Astrocyte (in vitro differentiated cells and primary cell): ENCODE data around the gene PCED1B. TPM values are rescaled to one million over a fixed set of nuclear protein-coding genes. Genes with fewer than 3 reads are reported as not detected.

ENCODE experiments used
- DNase-seq: peaks from one replicate; pipeline ENCODE4 v3.0.0-alpha.2; 2010; ENCODE audit warnings: low read depth
- FAIRE-seq: peaks from 2 replicates; lab custom pipeline; 2011; peaks lifted over from hg19 to GRCh38; lab: Jason Lieb, UNC
- H2AFZ ChIP-seq: 2 replicates; pipeline ENCODE4 v1.6.0; 2012; ENCODE audit warnings: low read depth, low read length, inconsistent platforms
- H3K27ac ChIP-seq: 2 replicates; pipeline ENCODE4 v1.5.1; 2011; ENCODE audit warnings: low read depth, low read length, inconsistent platforms
- H3K27me3 ChIP-seq: 2 replicates; pipeline ENCODE4 v1.6.0; 2011; ENCODE audit warnings: low read length, inconsistent platforms; ENCODE audit not compliant: insufficient read depth
- H3K36me3 ChIP-seq: 2 replicates; pipeline ENCODE4 v1.5.1; 2011; ENCODE audit warnings: low read length, inconsistent platforms; ENCODE audit not compliant: insufficient read depth
- H3K4me1 ChIP-seq: 2 replicates; pipeline ENCODE4 v1.5.1; 2011; ENCODE audit warnings: low read length, inconsistent platforms; ENCODE audit not compliant: insufficient read depth
- H3K4me2 ChIP-seq: 2 replicates; pipeline ENCODE4 v1.6.0; 2012; ENCODE audit warnings: low read length, inconsistent platforms
- H3K4me3 ChIP-seq: 2 replicates; pipeline ENCODE4 v1.5.1; 2011; ENCODE audit warnings: low read depth, mild to moderate bottlenecking, low read length, inconsistent platforms; ENCODE audit not compliant: insufficient read depth
- H3K79me2 ChIP-seq: 2 replicates; pipeline ENCODE4 v1.6.0; 2012; ENCODE audit warnings: mild to moderate bottlenecking, low read length, inconsistent platforms; ENCODE audit not compliant: insufficient read depth
- H3K9ac ChIP-seq: 2 replicates; pipeline ENCODE4 v1.6.0; 2012; ENCODE audit warnings: mild to moderate bottlenecking, low read length, inconsistent platforms
- H3K9me3 ChIP-seq: 2 replicates; pipeline ENCODE4 v1.5.1; 2012; ENCODE audit warnings: low read depth, mild to moderate bottlenecking, low read length, inconsistent platforms; ENCODE audit not compliant: insufficient read depth
- H4K20me1 ChIP-seq: 2 replicates; pipeline ENCODE4 v1.6.0; 2012; ENCODE audit warnings: low read length, inconsistent platforms; ENCODE audit not compliant: insufficient read depth
- H3K27ac Mint-ChIP-seq: one replicate; pipeline ENCODE4 v1.8.0; 2021; ENCODE audit warnings: mild to moderate bottlenecking, mixed read lengths; ENCODE audit not compliant: unreplicated experiment
- H3K27me3 Mint-ChIP-seq: one replicate; pipeline ENCODE4 v1.8.0; 2021; ENCODE audit warnings: low read depth, mixed read lengths; ENCODE audit not compliant: unreplicated experiment
- H3K36me3 Mint-ChIP-seq: one replicate; pipeline ENCODE4 v1.8.0; 2021; ENCODE audit warnings: low read depth, mixed read lengths; ENCODE audit not compliant: unreplicated experiment
- H3K4me1 Mint-ChIP-seq: one replicate; pipeline ENCODE4 v1.8.0; 2021; ENCODE audit warnings: low read depth, mixed read lengths; ENCODE audit not compliant: unreplicated experiment
- H3K4me3 Mint-ChIP-seq: one replicate; pipeline ENCODE4 v1.8.0; 2021; ENCODE audit warnings: mild to moderate bottlenecking, moderate library complexity, mixed read lengths; ENCODE audit not compliant: unreplicated experiment
- H3K9me3 Mint-ChIP-seq: one replicate; pipeline ENCODE4 v1.8.0; 2021; ENCODE audit warnings: mild to moderate bottlenecking, mixed read lengths; ENCODE audit not compliant: unreplicated experiment
- EZH2 ChIP-seq: IDR thresholded peaks from 2 replicates; pipeline ENCODE4 v1.6.1; 2012; ENCODE audit warnings: mild to moderate bottlenecking, low read length, inconsistent platforms; ENCODE audit not compliant: insufficient read depth
- total RNA-seq: library from RNA; stranded (reverse); gene quantifications from 2 replicates; pipeline ENCODE4 v1.2.1, GENCODE V29; 2021
- TF ChIP-seq, protein P1 (sequence below): IDR thresholded peaks from 2 replicates; pipeline ENCODE4 v1.5.1; 2011; ENCODE audit warnings: low read depth, mild to moderate bottlenecking, inconsistent platforms, low read length, moderate library complexity; ENCODE audit not compliant: insufficient read depth

The PCED1B gene
- total RNA-seq, 1 donor from 2014 or later, result 1.8 TPM

DNA sequence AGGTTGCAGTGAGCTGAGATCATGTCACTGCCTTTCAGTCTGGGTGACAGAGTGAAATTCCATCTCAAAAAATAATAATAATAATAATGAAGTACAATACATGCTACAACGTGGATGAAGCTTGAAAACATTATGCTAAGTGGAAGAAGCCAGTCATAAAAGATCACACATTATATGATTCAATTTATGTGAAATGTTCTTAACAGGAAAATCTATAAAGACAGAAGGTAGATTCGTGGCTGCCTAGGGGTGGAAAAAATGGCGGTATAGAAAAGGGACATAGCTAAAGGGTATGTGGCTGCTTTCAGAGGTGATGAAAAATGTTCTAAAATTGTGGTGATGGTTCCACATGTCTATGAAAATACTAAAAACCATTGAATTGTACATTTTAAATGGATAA lies 41.3 kb downstream of the PCED1B start:
- Mint-ChIP-seq H3K9me3 (peaks cover 2% of the 10 kb centered on the region), H3K27ac (no peak overlapping the region)

DNA sequence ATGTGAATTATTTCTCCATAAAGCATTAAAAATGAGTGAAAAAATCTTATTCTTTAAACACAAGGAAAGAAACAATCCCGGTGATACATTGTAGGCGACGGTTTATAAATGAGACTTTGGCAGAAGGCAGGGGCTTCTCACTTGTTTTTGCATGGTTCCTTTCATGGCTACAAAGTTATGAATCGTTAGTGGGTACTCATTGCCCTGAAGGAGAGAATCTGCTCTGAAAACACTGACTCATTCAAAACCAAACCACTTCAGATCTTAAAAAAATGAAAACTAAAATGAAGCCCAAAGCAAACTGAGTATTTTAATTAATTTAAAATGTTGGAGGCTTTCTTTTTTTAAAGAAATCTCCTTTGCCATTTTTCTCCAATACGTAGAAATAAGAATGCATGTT lies 41.7 kb downstream of the PCED1B start:
- H3K9ac ChIP-seq, result no peak overlapping the region
- H3K36me3 Mint-ChIP-seq, result peaks cover 2% of the 10 kb centered on the region
- H3K4me1 Mint-ChIP-seq, result peaks cover 7% of the 10 kb centered on the region
- no peaks in the 10 kb centered on the region for H4K20me1 ChIP-seq
- no peak overlapping the region for H2AFZ ChIP-seq
- TF ChIP-seq, protein P1, sequence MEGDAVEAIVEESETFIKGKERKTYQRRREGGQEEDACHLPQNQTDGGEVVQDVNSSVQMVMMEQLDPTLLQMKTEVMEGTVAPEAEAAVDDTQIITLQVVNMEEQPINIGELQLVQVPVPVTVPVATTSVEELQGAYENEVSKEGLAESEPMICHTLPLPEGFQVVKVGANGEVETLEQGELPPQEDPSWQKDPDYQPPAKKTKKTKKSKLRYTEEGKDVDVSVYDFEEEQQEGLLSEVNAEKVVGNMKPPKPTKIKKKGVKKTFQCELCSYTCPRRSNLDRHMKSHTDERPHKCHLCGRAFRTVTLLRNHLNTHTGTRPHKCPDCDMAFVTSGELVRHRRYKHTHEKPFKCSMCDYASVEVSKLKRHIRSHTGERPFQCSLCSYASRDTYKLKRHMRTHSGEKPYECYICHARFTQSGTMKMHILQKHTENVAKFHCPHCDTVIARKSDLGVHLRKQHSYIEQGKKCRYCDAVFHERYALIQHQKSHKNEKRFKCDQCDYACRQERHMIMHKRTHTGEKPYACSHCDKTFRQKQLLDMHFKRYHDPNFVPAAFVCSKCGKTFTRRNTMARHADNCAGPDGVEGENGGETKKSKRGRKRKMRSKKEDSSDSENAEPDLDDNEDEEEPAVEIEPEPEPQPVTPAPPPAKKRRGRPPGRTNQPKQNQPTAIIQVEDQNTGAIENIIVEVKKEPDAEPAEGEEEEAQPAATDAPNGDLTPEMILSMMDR, result no peak
- TF ChIP-seq EZH2, result no peak
- no peak overlapping the region for H3K4me3 Mint-ChIP-seq
- no peaks in the 10 kb centered on the region for H3K27me3 ChIP-seq
- peaks cover 8% of the 10 kb centered on the region for H3K4me1 ChIP-seq
- no peaks in the 10 kb centered on the region for H3K79me2 ChIP-seq
- no peak overlapping the region for H3K27ac ChIP-seq
- no peak overlapping the region for H3K27ac Mint-ChIP-seq
- peak; percentile 61 for DNase-seq
- no peak for FAIRE-seq
- H3K9me3 ChIP-seq, result no peaks in the 10 kb centered on the region
- H3K27me3 Mint-ChIP-seq, result no peaks in the 10 kb centered on the region
- H3K4me3 ChIP-seq, result no peak overlapping the region
- H3K9me3 Mint-ChIP-seq, result peaks cover 2% of the 10 kb centered on the region
- no peaks in the 10 kb centered on the region for H3K36me3 ChIP-seq
- H3K4me2 ChIP-seq, result peak overlapping the region; percentile 18

More for the DNA sequence above, 41.3 kb downstream of the PCED1B start:
- Histone ChIP-seq H3K4me1 (peaks cover 8% of the 10 kb centered on the region), H3K9me3 (no peaks in the 10 kb centered on the region), H3K4me3 (no peak overlapping the region), H3K36me3 (no peaks in the 10 kb centered on the region), H4K20me1 (no peaks in the 10 kb centered on the region), H3K79me2 (no peaks in the 10 kb centered on the region), H3K27ac (no peak overlapping the region), H3K9ac (no peak overlapping the region), H2AFZ (no peak overlapping the region), H3K27me3 (no peaks in the 10 kb centered on the region), H3K4me2 (peak overlapping the region; percentile 18)
- Mint-ChIP-seq H3K36me3 (peaks cover 2% of the 10 kb centered on the region), H3K4me3 (no peak overlapping the region), H3K27me3 (no peaks in the 10 kb centered on the region), H3K4me1 (peaks cover 7% of the 10 kb centered on the region)
- TF ChIP-seq, protein P1, result no peak
- TF ChIP-seq EZH2, result no peak
- no peak for DNase-seq
- no peak for FAIRE-seq

DNA sequence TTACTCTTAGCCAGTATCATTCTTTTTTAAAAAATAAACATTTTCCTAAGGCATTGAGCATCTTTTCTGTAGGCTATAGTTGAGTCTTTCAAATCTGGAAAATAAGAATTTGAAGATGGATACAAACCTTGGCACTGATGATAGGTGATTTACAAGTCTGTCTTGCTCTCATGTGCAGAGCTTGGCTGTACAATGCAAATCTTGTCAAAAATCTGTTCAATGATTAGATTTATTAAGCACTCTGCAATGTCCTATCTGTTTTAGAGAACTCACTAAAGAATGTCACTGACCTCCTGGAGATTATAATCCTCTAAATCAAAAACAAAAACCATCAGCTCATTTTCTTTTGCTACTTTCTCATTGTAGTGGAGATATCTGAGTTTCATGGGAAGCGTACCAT lies 43.2 kb downstream of the PCED1B start:
- H2AFZ ChIP-seq, result no peak overlapping the region
- H3K4me3 ChIP-seq, result no peak overlapping the region
- no peaks in the 10 kb centered on the region for H3K9me3 ChIP-seq
- no peak overlapping the region for H3K9ac ChIP-seq
- peaks cover 8% of the 10 kb centered on the region for H3K4me1 ChIP-seq
- H3K4me2 ChIP-seq, result no peak overlapping the region
- no peaks in the 10 kb centered on the region for H3K36me3 ChIP-seq
- H3K79me2 ChIP-seq, result no peaks in the 10 kb centered on the region
- Mint-ChIP-seq H3K27me3 (no peaks in the 10 kb centered on the region), H3K9me3 (no peaks in the 10 kb centered on the region), H3K4me3 (no peak overlapping the region), H3K4me1 (peaks cover 7% of the 10 kb centered on the region), H3K27ac (no peak overlapping the region), H3K36me3 (peaks cover 2% of the 10 kb centered on the region)
- no peaks in the 10 kb centered on the region for H3K27me3 ChIP-seq
- H3K27ac ChIP-seq, result no peak overlapping the region
- TF ChIP-seq EZH2, result no peak
- TF ChIP-seq, protein P1, result no peak
- DNase-seq (no peak), FAIRE-seq (no peak)
- H4K20me1 ChIP-seq, result no peaks in the 10 kb centered on the region
